Spleen (tissue), 11 donors: Measurements from ENCODE around the gene OGDHL. TPM values are rescaled to one million over a fixed set of nuclear protein-coding genes. Genes with fewer than 3 reads are reported as not detected.

Source experiments
- DNase-seq: peaks from one replicate; pipeline ENCODE4 v3.0.0-alpha.2; 2020
- H3K27ac ChIP-seq, 8 donors: fragments of 200-600 bp; sonication (generic) in 7 of 8; 1 replicate in 4 of 8; 2 replicates in 4 of 8; pipeline versions ENCODE4 v1.5.0 to v1.8.0; 2016 to 2021; ENCODE audit warnings: inconsistent platforms in 4 of 8, mild to moderate bottlenecking in 4 of 8, moderate library complexity in 1 of 8
- H3K27me3 ChIP-seq, 7 donors: fragments of 200-600 bp; sonication (generic) in 6 of 7; replicated peaks in 1 of 7; 1 replicate in 4 of 7; 2 replicates in 3 of 7; pipeline versions ENCODE4 v1.5.0 to v1.8.0; 2016 to 2021; ENCODE audit warnings: inconsistent platforms in 3 of 7, mild to moderate bottlenecking in 1 of 7
- H3K36me3 ChIP-seq, 6 donors: fragments of 200-600 bp; sonication (generic) in 5 of 6; 1 replicate in 4 of 6; 2 replicates in 2 of 6; pipeline versions ENCODE4 v1.5.0 to v1.8.0; 2016 to 2021; ENCODE audit warnings: inconsistent platforms in 2 of 6
- H3K4me1 ChIP-seq, 6 donors: fragments of 200-600 bp; sonication (generic) in 5 of 6; 1 replicate in 3 of 6; 2 replicates in 3 of 6; pipeline versions ENCODE4 v1.5.0 to v1.8.0; 2016 to 2021; ENCODE audit warnings: inconsistent platforms in 3 of 6
- H3K4me3 ChIP-seq, 8 donors: fragments of 200-600 bp; sonication (generic) in 7 of 8; 1 replicate in 4 of 8; 2 replicates in 4 of 8; pipeline versions ENCODE4 v1.5.0 to v1.8.0; 2016 to 2021; ENCODE audit warnings: inconsistent platforms in 4 of 8, mild to moderate bottlenecking in 4 of 8, moderate library complexity in 2 of 8
- H3K9me3 ChIP-seq, 8 donors: fragments of 200-600 bp; sonication (generic) in 7 of 8; 1 replicate in 4 of 8; 2 replicates in 4 of 8; pipeline versions ENCODE4 v1.5.0 to v1.8.0; 2016 to 2021; ENCODE audit warnings: inconsistent platforms in 4 of 8
- CTCF ChIP-seq, 11 experiments: fragments of 200-600 bp in 7 of 11; fragments of 450-650 bp in 4 of 11; sonication (generic) in 4 of 11; IDR thresholded peaks in 8 of 11; conservative IDR thresholded peaks in 3 of 11; 1 replicate in 7 of 11; 2 replicates in 4 of 11; pipeline versions ENCODE4 v1.4.0 to v1.8.0; 2016 to 2021; ENCODE audit warnings: antibody characterized with exemption in 11 of 11, inconsistent platforms in 4 of 11, mild to moderate bottlenecking in 1 of 11
- POLR2A ChIP-seq, 3 donors: fragments of 450-650 bp; IDR thresholded peaks; one replicate each; pipeline ENCODE4 v1.5.1; 2017; ENCODE audit warnings: antibody characterized with exemption in 3 of 3, mild to moderate bottlenecking in 1 of 3
- POLR2AphosphoS5 ChIP-seq, 3 donors: sonication (generic); formaldehyde crosslinking; IDR thresholded peaks; one replicate each; pipeline ENCODE4 v1.5.1; 2017; ENCODE audit warnings: antibody characterized with exemption in 3 of 3
- WGBS, 5 donors: extraction: QIAGEN DNeasy Blood & Tissue Kit in 3 of 5; methylation state at CpG; one replicate each; pipeline versions ENCODE4 v1.1.5 to v1.1.7; 2013 to 2018; 5-methylcytosine and 5-hydroxymethylcytosine counted together
- intact Hi-C: fragments of 100-400 bp; cut with DNase I; formaldehyde crosslinking; loops from one replicate; pipeline ENCODE4 v1.15.0; 2023; ENCODE audit warnings: low total_unique reads
- polyA plus RNA-seq, 3 donors: library from polyadenylated mRNA; stranded (reverse); fragments of 200-250 nt; gene quantifications; one replicate each; pipeline ENCODE4 v1.2.1, GENCODE V29; 2013
- total RNA-seq, 7 donors: library from RNA; depleted of rRNA in 3 of 7; stranded (reverse); fragments of >200 nt in 3 of 7; fragmentation: NEBNext Ultra II Directional in 4 of 7; extraction: Animal tissue kit (Norgen Biotek cat#: 25700) in 4 of 7; gene quantifications; one replicate each; pipeline versions ENCODE4 v1.1.0 to v1.2.1, GENCODE V29; 2016 to 2021
- donor health status: healthy with polysubstance abuse.
- donor health status: DM: no; HTN: no; CAD: no; lungs with moderate emphysema.
- donor health status: DM: no; HTN: no; CAD: no.
- donor health status: Bipolar disorder and iron deficiency.
- donor health status: healthy.
- donor health status: DM: no; HTN: no; CAD: no.
- donor health status: DM: yes; HTN: yes; CAD: no.

Gene OGDHL
- total and polyA plus RNA-seq, 10 donors, result 0.09 to 1.6 (median 0.19) TPM; not detected in 2

GRCh38 chr10:49752584-49752983, 9.5 kb downstream of the OGDHL start:
- Histone ChIP-seq H3K9me3 (no peaks in the 10 kb centered on the region), H3K4me3 (no peak overlapping the region), H3K27ac (no peak overlapping the region), H3K27me3 (peaks cover 0 to 46% (median 0%) of the 10 kb centered on the region in 7 donors), H3K36me3 (no peaks in the 10 kb centered on the region), H3K4me1 (no peaks in the 10 kb centered on the region)
- DNase-seq, result peak; percentile 61
- 81 to 94% (median 92%) methylated on average over 7 of the region's 7 CpGs for WGBS, 5 donors
- intact Hi-C loops, result no loop called here
- TF ChIP-seq POLR2A (IDR thresholded peaks at IDR 0.05) (no peak), CTCF (IDR thresholded peaks at IDR 0.05 in 8 of 11, conservative IDR thresholded peaks at IDR 0.05 in 3 of 11) (no peak), POLR2AphosphoS5 (IDR thresholded peaks at IDR 0.05) (no peak)

- H3K36me3 ChIP-seq, result no peaks in the 10 kb centered on the region
- H3K9me3 ChIP-seq, result no peaks in the 10 kb centered on the region
- DNase-seq, result peak; percentile 61
- H3K4me1 ChIP-seq, result no peaks in the 10 kb centered on the region
- no peak overlapping the region for H3K4me3 ChIP-seq
- H3K27me3 ChIP-seq, result peaks cover 0 to 45% (median 0%) of the 10 kb centered on the region in 7 donors
- intact Hi-C loops, result no loop called here
- H3K27ac ChIP-seq, result no peak overlapping the region
- 82 to 89% (median 83%) methylated on average over 14 to 20 of the region's 20 CpGs for WGBS, 5 donors
- TF ChIP-seq POLR2A (IDR thresholded peaks at IDR 0.05) (no peak), POLR2AphosphoS5 (IDR thresholded peaks at IDR 0.05) (no peak), CTCF (IDR thresholded peaks at IDR 0.05 in 8 of 11, conservative IDR thresholded peaks at IDR 0.05 in 3 of 11) (no peak)
Measured at GRCh38 chr10:49751636-49752510, 10.2 kb downstream of the OGDHL start.

- H3K36me3 ChIP-seq, result no peaks in the 10 kb centered on the region
- peak; percentile 38 for DNase-seq
- TF ChIP-seq CTCF (IDR thresholded peaks at IDR 0.05 in 8 of 11, conservative IDR thresholded peaks at IDR 0.05 in 3 of 11), result no peak
- TF ChIP-seq POLR2A (IDR thresholded peaks at IDR 0.05), result no peak
- no peak for TF ChIP-seq POLR2AphosphoS5 (IDR thresholded peaks at IDR 0.05)
- H3K4me3 ChIP-seq, result no peak overlapping the region
- no peaks in the 10 kb centered on the region for H3K9me3 ChIP-seq
- intact Hi-C loops, result no loop called here
- no peak overlapping the region for H3K27ac ChIP-seq
- 86 to 93% (median 89%) methylated on average over 5 of the region's 5 CpGs for WGBS, 5 donors
- H3K27me3 ChIP-seq, result peaks cover 0 to 42% (median 0%) of the 10 kb centered on the region in 7 donors
- H3K4me1 ChIP-seq, result no peaks in the 10 kb centered on the region
Measured at GRCh38 chr10:49751216-49751615, 10.9 kb downstream of the OGDHL start.

GRCh38 chr10:49750546-49750945, 11.6 kb downstream of the OGDHL start:
- no peaks in the 10 kb centered on the region for H3K4me1 ChIP-seq
- no peak overlapping the region for H3K27ac ChIP-seq
- no peaks in the 10 kb centered on the region for H3K36me3 ChIP-seq
- intact Hi-C loops, result no loop called here
- WGBS, 5 donors, result 76 to 86% (median 84%) methylated on average over 9 of the region's 9 CpGs
- H3K27me3 ChIP-seq, result peaks cover 0 to 38% (median 0%) of the 10 kb centered on the region in 7 donors
- H3K9me3 ChIP-seq, result no peaks in the 10 kb centered on the region
- no peak for TF ChIP-seq CTCF (IDR thresholded peaks at IDR 0.05 in 8 of 11, conservative IDR thresholded peaks at IDR 0.05 in 3 of 11)
- TF ChIP-seq POLR2A (IDR thresholded peaks at IDR 0.05), result no peak
- no peak for TF ChIP-seq POLR2AphosphoS5 (IDR thresholded peaks at IDR 0.05)
- DNase-seq, result peak; percentile 56
- no peak overlapping the region for H3K4me3 ChIP-seq
